HG03039 (cell line): ENCODE results near the gene DHCR24.
"Not testable (repeated sequence)": the region's sequence is repeated elsewhere in the genome, so short reads cannot be mapped to it uniquely, and the experiment has no call there.

Experiments used
- ATAC-seq: cut with Tn5 transposase; IDR thresholded peaks from one replicate; pipeline ENCODE4 v1.9.1; 2021; ENCODE audit warnings: mild to moderate bottlenecking, moderate library complexity; ENCODE audit not compliant: unreplicated experiment

The DHCR24 gene

GRCh38 chr1:54886724-54887664 is at the start of gene DHCR24:
TSS of gene DHCR24 (minus strand) at chr1:54887195. CDS start at chr1:54887119, 76 bp downstream.
- peak; percentile 92 for ATAC-seq

GRCh38 chr1:54936791-54937190 is 49.8 kb upstream of the DHCR24 start:
- no peak for ATAC-seq

- no peak for ATAC-seq
These were observed 47.9 kb upstream of the DHCR24 start for GRCh38 chr1:54934869-54935268.

- ATAC-seq: not testable (repeated sequence)
These were observed 47.1 kb upstream of the DHCR24 start for GRCh38 chr1:54934081-54934480.

GRCh38 chr1:54931275-54931840 is 44.4 kb upstream of the DHCR24 start:
- no peak for ATAC-seq

- ATAC-seq: no peak
These were observed 42.7 kb upstream of the DHCR24 start for GRCh38 chr1:54929700-54930099.

GRCh38 chr1:54928327-54928726 is 41.3 kb upstream of the DHCR24 start:
- no peak for ATAC-seq

- no peak for ATAC-seq
These were observed 40.7 kb upstream of the DHCR24 start for GRCh38 chr1:54927472-54928240.

- no peak for ATAC-seq
These were observed 40.0 kb upstream of the DHCR24 start for GRCh38 chr1:54926970-54927369.

- no peak for ATAC-seq
These were observed 36.0 kb upstream of the DHCR24 start for GRCh38 chr1:54922921-54923421.

GRCh38 chr1:54922040-54922761 is 35.2 kb upstream of the DHCR24 start:
- ATAC-seq: no peak

- no peak for ATAC-seq
These were observed 32.7 kb upstream of the DHCR24 start for GRCh38 chr1:54919367-54920359.

- ATAC-seq: not testable (repeated sequence)
These were observed 24.1 kb upstream of the DHCR24 start for GRCh38 chr1:54911076-54911475.

GRCh38 chr1:54906586-54906985 is 19.6 kb upstream of the DHCR24 start:
- no peak for ATAC-seq

GRCh38 chr1:54904476-54905048 is 17.6 kb upstream of the DHCR24 start:
- no peak for ATAC-seq

GRCh38 chr1:54894271-54894670 is 7.3 kb upstream of the DHCR24 start:
- no peak for ATAC-seq

- ATAC-seq: no peak
These were observed 5.6 kb upstream of the DHCR24 start for GRCh38 chr1:54892586-54892985.

- no peak for ATAC-seq
These were observed 2.2 kb upstream of the DHCR24 start for GRCh38 chr1:54889132-54889725.
